Pons (tissue), 1 donor: ENCODE data around the gene APOB.

Experiments
- DNase-seq: peaks from one replicate; pipeline ENCODE4 v3.0.0-alpha.2; 2016; ENCODE audit warnings: low spot score

The APOB gene

GRCh38 chr2:20977520-20978180 is 66.2 kb downstream of the APOB start:
- DNase-seq, result no peak

GRCh38 chr2:20976527-20976926 is 67.3 kb downstream of the APOB start:
- DNase-seq, result no peak

- DNase-seq, result no peak
Observed at GRCh38 chr2:20972792-20973565, 70.9 kb downstream of the APOB start.

GRCh38 chr2:20972110-20972509 is 71.8 kb downstream of the APOB start:
- DNase-seq, result no peak

- no peak for DNase-seq
Observed at GRCh38 chr2:20970068-20970467, 73.8 kb downstream of the APOB start.

GRCh38 chr2:20966061-20966595 is 77.7 kb downstream of the APOB start:
- no peak for DNase-seq

GRCh38 chr2:20965221-20965620 is 78.7 kb downstream of the APOB start:
- no peak for DNase-seq

- DNase-seq, result no peak
Observed at GRCh38 chr2:20963867-20964266, 80.0 kb downstream of the APOB start.

- peak; percentile 49 for DNase-seq
Observed at GRCh38 chr2:20962939-20963557, 80.8 kb downstream of the APOB start.

- no peak for DNase-seq
Observed at GRCh38 chr2:20961858-20962257, 82.0 kb downstream of the APOB start.

- no peak for DNase-seq
Observed at GRCh38 chr2:20960003-20960402, 83.9 kb downstream of the APOB start.

- DNase-seq, result no peak
Observed at GRCh38 chr2:20959252-20959651, 84.6 kb downstream of the APOB start.

GRCh38 chr2:20957788-20958525 is 85.9 kb downstream of the APOB start:
- DNase-seq, result no peak

GRCh38 chr2:20955277-20956026 is 88.4 kb downstream of the APOB start:
- no peak for DNase-seq

GRCh38 chr2:20953146-20953824 is 90.6 kb downstream of the APOB start:
- no peak for DNase-seq
